Right lobe of liver (tissue), 6 donors: ENCODE measurements around the gene DNAH17. TPM values are rescaled to one million over a fixed set of nuclear protein-coding genes. Genes with fewer than 3 reads are reported as not detected.

Experiments
- ATAC-seq, 4 donors: fragments of 200-7000 bp; cut with Tn5 transposase; one replicate each; pipeline ENCODE4 v1.9.1; 2020; ENCODE audit warnings: mild to moderate bottlenecking in 4 of 4, moderate library complexity in 4 of 4
- DNase-seq, 3 donors: peaks; one replicate each; pipeline ENCODE4 v3.0.0-alpha.2; 2020
- H3K27ac ChIP-seq, 3 donors: fragments of 200-600 bp; one replicate each; pipeline ENCODE4 v1.8.0; 2022
- H3K27me3 ChIP-seq, 2 donors: fragments of 200-600 bp; one replicate each; pipeline ENCODE4 v1.8.0; 2022
- H3K36me3 ChIP-seq, 4 donors: fragments of 200-600 bp; sonication (generic) in 1 of 4; one replicate each; pipeline versions ENCODE4 v1.5.1 to v1.8.0; 2017 to 2022; ENCODE audit warnings: control low read depth in 1 of 4
- H3K4me1 ChIP-seq, 4 donors: fragments of 200-600 bp; sonication (generic) in 1 of 4; one replicate each; pipeline versions ENCODE4 v1.5.1 to v1.8.0; 2017 to 2022; ENCODE audit warnings: control low read depth in 1 of 4
- H3K4me3 ChIP-seq, 3 donors: fragments of 200-600 bp; one replicate each; pipeline ENCODE4 v1.8.0; 2022
- H3K9me3 ChIP-seq, 4 donors: fragments of 200-600 bp; sonication (generic) in 1 of 4; one replicate each; pipeline versions ENCODE4 v1.5.1 to v1.8.0; 2017 to 2022; ENCODE audit warnings: control low read depth in 1 of 4
- CTCF ChIP-seq, 4 donors: fragments of 200-600 bp in 3 of 4; fragments of 450-650 bp in 1 of 4; IDR thresholded peaks; one replicate each; pipeline versions ENCODE4 v1.5.1 to v1.8.0; 2016 to 2022; ENCODE audit warnings: antibody characterized with exemption in 4 of 4, mild to moderate bottlenecking in 2 of 4
- POLR2A ChIP-seq: fragments of 450-650 bp; IDR thresholded peaks from one replicate; pipeline ENCODE4 v1.6.1; 2017; ENCODE audit warnings: antibody characterized with exemption, mild to moderate bottlenecking
- WGBS: methylation state at CpG from one replicate; pipeline ENCODE4 v1.1.6; 2018; ENCODE audit warnings: low coverage, low lambda C conversion rate; ENCODE audit not compliant: insufficient coverage; ENCODE audit errors: missing lambda C conversion rate; 5-methylcytosine and 5-hydroxymethylcytosine counted together
- intact Hi-C, 2 donors: fragments of 100-400 bp; cut with DNase I; formaldehyde crosslinking; loops; one replicate each; pipeline versions ENCODE4 v1.11.2 to v1.14.1; 2022
- total RNA-seq, 6 experiments: library from RNA; depleted of rRNA in 2 of 6; stranded (reverse); fragments of >200 nt in 2 of 6; fragmentation: NEBNext Ultra II Directional in 3 of 6; extraction: Animal tissue kit (Norgen Biotek cat#: 25700) in 3 of 6; gene quantifications; one replicate each; pipeline versions ENCODE4 v1.1.0 to v1.2.4, GENCODE V29; 2016 to 2023
- donor health status: DM: no; HTN: yes; CAD: no.
- donor health status: DM: no; HTN: no; CAD: no.
- donor health status: DM: no; HTN: no; CAD: no.
- donor health status: DM: no; HTN: yes; CAD: no.
- donor health status: DM: no; HTN: yes; CAD: no.

Gene DNAH17
- total RNA-seq, 6 experiments from 2014 or later, result 0.04 TPM; not detected in 5

DNA sequence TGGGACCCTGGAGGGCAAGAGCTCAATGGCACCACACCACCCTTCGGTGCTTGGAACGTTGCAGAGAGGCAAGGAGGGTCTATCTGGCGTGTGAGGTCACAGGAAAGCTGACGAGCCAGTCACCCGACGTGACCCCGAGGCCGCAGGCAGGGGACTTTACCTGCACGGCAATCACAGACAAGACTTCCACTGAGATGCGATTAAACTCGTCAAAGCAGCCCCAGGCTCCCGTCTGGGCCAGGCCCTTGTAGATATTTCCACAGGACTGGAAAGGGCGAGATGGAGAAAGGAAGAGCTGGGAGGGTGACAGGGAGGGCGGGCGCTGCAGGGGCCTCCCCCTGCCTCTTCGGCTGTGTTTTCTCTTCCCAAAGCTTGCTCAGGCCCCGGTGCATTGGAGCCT, 78.3 kb downstream of the DNAH17 start:
- TF ChIP-seq POLR2A, result no peak
- ATAC-seq (no peak), DNase-seq (no peak)
- WGBS, result 46% methylated on average over 5 of the region's 17 CpGs
- H3K9me3 ChIP-seq, result no peaks in the 10 kb centered on the region
- H3K27me3 ChIP-seq, result no peaks in the 10 kb centered on the region
- no peaks in the 10 kb centered on the region for H3K36me3 ChIP-seq
- no peaks in the 10 kb centered on the region for H3K4me1 ChIP-seq
- no peak overlapping the region for H3K4me3 ChIP-seq
- H3K27ac ChIP-seq, result no peak overlapping the region
- intact Hi-C loops, result loop anchor here in 1 of 2 donors (10.0 kb wide), 2 partner anchors 206 to 306 kb away; no protein-coding TSS in a partner anchor

DNA sequence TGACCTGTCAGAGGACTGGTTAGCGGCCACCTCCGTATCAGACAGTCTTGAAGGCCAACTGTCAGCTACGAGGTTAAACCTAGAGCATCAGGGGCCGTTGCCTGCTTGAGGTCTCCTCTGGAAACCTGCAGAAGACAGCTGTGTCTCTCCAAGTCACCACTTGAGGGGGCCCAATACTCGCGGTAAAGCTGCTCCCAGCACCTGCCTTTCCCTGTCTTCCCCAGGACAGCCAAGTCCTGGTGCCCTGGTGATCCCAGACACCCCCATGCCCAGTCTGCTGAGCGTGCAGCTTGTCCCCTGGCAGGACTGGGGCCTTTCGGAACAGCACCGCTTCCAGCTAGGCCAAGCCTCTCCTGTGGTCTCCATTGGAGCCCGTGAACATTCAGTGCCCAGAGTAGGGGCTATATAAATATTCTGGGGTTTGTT, 80.1 kb downstream of the DNAH17 start:
- no peaks in the 10 kb centered on the region for H3K36me3 ChIP-seq
- no peak overlapping the region for H3K4me3 ChIP-seq
- peak; percentile 83 to 95 (median 91) for ATAC-seq
- H3K27ac ChIP-seq, result no peak overlapping the region
- DNase-seq, result peak; percentile 69 to 77 (median 75)
- no peaks in the 10 kb centered on the region for H3K27me3 ChIP-seq
- intact Hi-C loops, result loop anchor here in 1 of 2 donors (10.0 kb wide), 2 partner anchors 208 to 308 kb away; no protein-coding TSS in a partner anchor
- peak; percentile 61 to 70 (median 68) for TF ChIP-seq CTCF (IDR thresholded peaks at IDR 0.05)
- TF ChIP-seq POLR2A, result no peak
- 6% methylated on average over 7 of the region's 10 CpGs for WGBS
- H3K4me1 ChIP-seq, result no peaks in the 10 kb centered on the region
- no peaks in the 10 kb centered on the region for H3K9me3 ChIP-seq

DNA sequence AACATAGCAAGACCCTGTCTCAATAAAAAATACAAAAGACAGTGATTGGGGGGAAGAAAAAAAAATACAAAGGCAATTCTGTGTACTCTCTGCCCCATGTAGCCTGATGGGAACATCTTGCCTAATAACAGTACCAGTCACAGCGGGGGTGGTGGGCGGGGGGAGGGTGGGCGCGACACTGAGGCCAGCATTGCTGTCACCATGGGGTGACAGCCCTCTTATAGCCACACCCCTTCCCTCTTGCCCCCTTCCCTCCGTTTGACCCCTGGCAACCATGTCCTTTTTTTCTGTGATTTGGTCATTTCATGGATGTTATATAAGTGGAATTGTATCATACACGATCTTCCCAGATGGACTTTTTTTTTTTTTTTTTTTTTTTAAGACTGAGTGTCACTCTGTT, 80.9 kb downstream of the DNAH17 start:
- no peaks in the 10 kb centered on the region for H3K27me3 ChIP-seq
- no peaks in the 10 kb centered on the region for H3K4me1 ChIP-seq
- intact Hi-C loops, result loop anchor here in 1 of 2 donors (10.0 kb wide), 2 partner anchors 208 to 308 kb away; no protein-coding TSS in a partner anchor
- WGBS, result 60% methylated on average over 5 of the region's 6 CpGs
- H3K36me3 ChIP-seq, result no peaks in the 10 kb centered on the region
- H3K9me3 ChIP-seq, result no peaks in the 10 kb centered on the region
- ATAC-seq (no peak), DNase-seq (no peak)
- H3K27ac ChIP-seq, result no peak overlapping the region
- no peak overlapping the region for H3K4me3 ChIP-seq
- TF ChIP-seq POLR2A, result no peak

GRCh38 chr17:78495634-78496033, 81.6 kb downstream of the DNAH17 start:
- intact Hi-C loops, result loop anchor here in 1 of 2 donors (10.0 kb wide), 2 partner anchors 209 to 309 kb away; no protein-coding TSS in a partner anchor
- ATAC-seq, result no peak
- no peak for TF ChIP-seq CTCF (IDR thresholded peaks at IDR 0.05)
- no peak for TF ChIP-seq POLR2A

DNA sequence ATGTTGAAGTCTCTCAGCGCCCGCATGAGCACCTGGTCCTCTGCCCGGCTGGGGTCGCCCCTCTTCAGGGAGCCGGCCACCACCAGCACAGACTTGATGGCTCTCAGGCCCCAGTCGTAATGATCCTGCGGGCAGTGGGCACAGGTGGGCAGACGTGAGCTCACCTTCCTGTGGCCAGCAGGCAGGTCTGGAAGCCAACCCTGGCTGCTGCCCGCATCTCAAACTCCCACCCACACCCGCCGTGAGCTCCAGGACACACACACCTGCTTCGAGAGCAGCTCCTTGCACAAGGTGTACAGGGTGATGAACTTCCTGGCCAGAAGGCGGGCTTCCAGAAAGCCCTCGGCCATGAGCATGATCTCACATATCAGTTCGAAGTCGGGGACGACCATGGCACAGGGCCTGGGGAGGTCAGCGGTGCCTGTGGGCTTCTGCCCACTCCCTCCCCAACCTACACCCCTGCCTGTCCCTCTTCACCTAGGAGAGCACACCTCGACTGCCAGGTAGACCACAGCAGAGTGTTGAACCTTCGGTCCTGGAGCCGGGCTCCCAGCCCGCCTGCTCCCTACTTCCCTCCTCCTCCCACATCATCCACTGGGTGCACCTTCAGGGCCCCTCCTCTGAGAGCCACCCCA, 82.4 kb downstream of the DNAH17 start:
- Histone ChIP-seq H3K27ac (no peak overlapping the region), H3K27me3 (no peaks in the 10 kb centered on the region), H3K4me1 (no peaks in the 10 kb centered on the region), H3K9me3 (no peaks in the 10 kb centered on the region), H3K4me3 (no peak overlapping the region), H3K36me3 (no peaks in the 10 kb centered on the region)
- TF ChIP-seq CTCF (IDR thresholded peaks at IDR 0.05) (no peak), POLR2A (no peak)
- intact Hi-C loops, result loop anchor here in 1 of 2 donors (10.0 kb wide), 2 partner anchors 210 to 310 kb away; no protein-coding TSS in a partner anchor
- no peak for DNase-seq
- 69% methylated on average over 7 of the region's 22 CpGs for WGBS
- ATAC-seq, result no peak

More at GRCh38 chr17:78495634-78496033, 81.6 kb downstream of the DNAH17 start:
- H3K4me1 ChIP-seq, result no peaks in the 10 kb centered on the region
- H3K27me3 ChIP-seq, result no peaks in the 10 kb centered on the region
- no peak overlapping the region for H3K4me3 ChIP-seq
- no peak for DNase-seq
- no peaks in the 10 kb centered on the region for H3K36me3 ChIP-seq
- no peak overlapping the region for H3K27ac ChIP-seq
- H3K9me3 ChIP-seq, result no peaks in the 10 kb centered on the region
- 74% methylated on average over 11 of the region's 14 CpGs for WGBS
